Astrocyte of the spinal cord (primary cell): Measurements from ENCODE around the gene PRICKLE4.

Experiments used
- DNase-seq: peaks from one replicate; pipeline ENCODE4 v3.0.0; 2011; ENCODE audit warnings: low read depth, low spot score
- H3K4me3 ChIP-seq: 2 replicates; pipeline ENCODE4 v1.5.1; 2011; ENCODE audit warnings: low read depth, mild to moderate bottlenecking, low read length, moderate library complexity
- CTCF ChIP-seq: IDR thresholded peaks from 2 replicates; pipeline ENCODE4 v1.5.1; 2012; ENCODE audit warnings: low read depth, mild to moderate bottlenecking, low read length, inconsistent platforms
- in situ Hi-C: cut with HindIII; loops from 2 replicates; pipeline ENCODE4 v1.10.0; 2017; ENCODE audit warnings: low sequenced_read_pairs

The PRICKLE4 gene

GRCh38 chr6:41789390-41789724 is 8.8 kb downstream of the PRICKLE4 start:
- H3K4me3 ChIP-seq, result no peak overlapping the region
- no peak for TF ChIP-seq CTCF
- in situ Hi-C loops, result no loop called here
- no peak for DNase-seq

- TF ChIP-seq CTCF, result no peak
- no peak overlapping the region for H3K4me3 ChIP-seq
- in situ Hi-C loops, result no loop called here
- DNase-seq, result no peak
These were observed 9.5 kb downstream of the PRICKLE4 start for GRCh38 chr6:41790045-41790444.

- no peak for DNase-seq
- no peak overlapping the region for H3K4me3 ChIP-seq
- no peak for TF ChIP-seq CTCF
- in situ Hi-C loops, result no loop called here
These were observed 10.7 kb downstream of the PRICKLE4 start for GRCh38 chr6:41791305-41791704.

DNA sequence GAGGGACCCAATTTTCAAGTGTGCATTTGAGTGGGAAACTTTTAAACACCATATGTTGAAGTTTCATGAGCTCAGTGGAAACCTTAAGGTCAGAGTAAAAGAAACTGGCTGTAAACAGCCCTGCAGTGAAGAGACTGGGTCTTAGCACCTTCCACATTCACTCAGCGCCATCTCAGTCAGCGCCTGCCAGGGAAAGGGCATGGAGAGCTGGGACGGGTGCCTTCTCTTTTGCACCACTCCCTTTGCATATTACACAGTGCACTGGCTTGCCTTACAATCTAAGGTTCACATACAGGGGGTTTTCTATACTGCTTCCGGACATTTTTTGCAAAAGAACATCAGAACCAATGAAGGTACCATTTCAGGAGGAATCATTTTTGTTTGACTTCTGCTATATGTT is 11.4 kb downstream of the PRICKLE4 start:
- H3K4me3 ChIP-seq, result no peak overlapping the region
- in situ Hi-C loops, result no loop called here
- DNase-seq, result no peak
- TF ChIP-seq CTCF, result no peak

- TF ChIP-seq CTCF, result no peak
- H3K4me3 ChIP-seq, result no peak overlapping the region
- in situ Hi-C loops, result no loop called here
- DNase-seq, result no peak
These were observed 15.9 kb downstream of the PRICKLE4 start for GRCh38 chr6:41796474-41796873.

DNA sequence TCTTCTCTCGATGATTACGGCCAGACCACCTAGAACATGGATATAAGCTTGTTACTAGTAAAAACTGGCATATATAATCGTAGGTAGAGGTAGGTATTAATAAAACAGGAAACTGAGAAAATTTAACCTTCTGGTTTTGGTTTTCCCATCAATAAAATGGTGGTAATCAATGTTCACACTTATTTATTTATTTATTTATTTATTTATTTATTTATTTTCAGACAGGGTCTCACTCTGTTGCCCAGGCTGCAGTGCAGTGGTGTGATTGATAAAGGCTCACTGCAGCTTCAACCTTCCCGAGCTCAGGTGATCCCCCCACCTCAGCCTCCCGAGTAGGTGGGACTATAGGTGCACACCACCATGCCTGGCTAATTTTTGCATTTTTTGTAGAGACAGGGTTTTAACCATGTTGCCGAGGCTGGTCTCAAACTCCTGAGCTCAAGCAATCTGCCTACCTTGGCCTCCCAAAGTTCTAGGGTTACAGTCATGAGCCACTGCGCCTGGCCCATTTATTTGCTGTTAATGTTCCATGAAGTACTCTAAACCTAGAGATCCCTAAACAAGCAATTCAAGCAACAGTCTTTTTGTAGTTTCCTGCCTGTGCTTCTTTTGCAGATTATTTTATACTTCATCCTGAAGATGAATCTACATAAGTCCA is 18.4 kb downstream of the PRICKLE4 start:
- in situ Hi-C loops, result no loop called here
- no peak for TF ChIP-seq CTCF
- H3K4me3 ChIP-seq, result no peak overlapping the region
- no peak for DNase-seq

DNA sequence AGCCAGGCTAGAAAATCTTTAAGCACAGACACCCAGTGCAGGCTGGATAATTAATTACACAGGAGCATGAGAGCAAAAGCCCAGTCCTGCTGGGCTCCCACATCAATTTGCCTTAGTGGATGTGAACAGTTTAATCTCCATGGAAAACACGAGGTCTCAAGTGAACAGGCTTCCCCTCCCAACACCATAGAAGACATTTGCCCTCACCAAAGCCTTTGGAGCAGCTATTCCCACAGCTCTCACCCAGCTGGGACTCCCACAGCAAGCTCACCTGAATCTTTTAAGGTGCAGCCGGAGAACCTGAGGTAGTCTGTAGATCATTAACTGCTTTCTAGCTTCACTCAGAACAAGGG is 19.0 kb downstream of the PRICKLE4 start:
- no peak for DNase-seq
- in situ Hi-C loops, result no loop called here
- no peak overlapping the region for H3K4me3 ChIP-seq
- TF ChIP-seq CTCF, result no peak
